SK-N-SH (cell line): ENCODE measurements around the gene PPP1R14C. TPM values are rescaled to one million over a fixed set of nuclear protein-coding genes. Genes with fewer than 3 reads are reported as not detected.

ENCODE experiments used
- CTCF ChIA-PET: fragments of 300-600, 350-600 bp; formaldehyde crosslinking; extraction: SDS; loops from one replicate; lab custom pipeline; 2021; lab: Yijun Ruan, JAX
- POLR2A ChIA-PET: fragments of 350-600 bp; sonication (Branson Sonifier 250); formaldehyde crosslinking; extraction: SDS; loops from one replicate; lab custom pipeline; 2020; ENCODE audit warnings: antibody characterized with exemption, inconsistent platforms; lab: Yijun Ruan, JAX
- DNase-seq: peaks from one replicate; pipeline ENCODE4 v3.0.0; 2012
- H2AFZ ChIP-seq: fragments of 200-600 bp; sonication (generic); 2 replicates; pipeline ENCODE4 v1.8.1; 2016; ENCODE audit warnings: antibody characterized with exemption, mild to moderate bottlenecking, low read depth
- H3F3A ChIP-seq: fragments of 200-600 bp; sonication (generic); replicated peaks from 2 replicates; pipeline ENCODE3; 2016; ENCODE audit warnings: antibody characterized with exemption, mild to moderate bottlenecking; ENCODE audit not compliant: insufficient read depth
- H3K27ac ChIP-seq, 2 experiments: fragments of 200-500 bp in 1 of 2; fragments of 200-600 bp in 1 of 2; sonication (Bioruptor generic) in 1 of 2; sonication (generic), shearing (Covaris generic) in 1 of 2; 2 replicates each; pipeline versions ENCODE4 v1.5.1 to v1.6.1; 2014 to 2016; ENCODE audit warnings: low read depth in 2 of 2, inconsistent platforms in 1 of 2, low read length in 1 of 2, mild to moderate bottlenecking in 1 of 2, mixed read lengths in 1 of 2
- H3K27me3 ChIP-seq: fragments of 200-600 bp; sonication (generic), shearing (Covaris generic); 2 replicates; pipeline ENCODE4 v1.6.1; 2016; ENCODE audit warnings: mixed run types; ENCODE audit not compliant: insufficient read depth
- H3K36me3 ChIP-seq, 2 experiments: fragments of 200-500 bp in 1 of 2; fragments of 200-600 bp in 1 of 2; sonication (Bioruptor generic) in 1 of 2; sonication (generic) in 1 of 2; replicated peaks in 1 of 2; 2 replicates each; pipeline versions ENCODE3 to v1.5.1; 2014 to 2016; ENCODE audit warnings: low read length in 1 of 2, mild to moderate bottlenecking in 1 of 2; ENCODE audit not compliant: insufficient read depth in 2 of 2, control insufficient read depth in 1 of 2
- H3K4me1 ChIP-seq, 2 experiments: fragments of 200-500 bp in 1 of 2; fragments of 200-600 bp in 1 of 2; sonication (Bioruptor generic) in 1 of 2; sonication (generic), shearing (Covaris generic) in 1 of 2; 2 replicates each; pipeline versions ENCODE4 v1.5.1 to v1.6.1; 2014 to 2016; ENCODE audit warnings: low read depth in 1 of 2, low read length in 1 of 2, mixed run types in 1 of 2; ENCODE audit not compliant: insufficient read depth in 2 of 2, control insufficient read depth in 1 of 2
- H3K4me2 ChIP-seq: fragments of 200-600 bp; sonication (generic), shearing (Covaris generic); 2 replicates; pipeline ENCODE4 v1.6.1; 2017; ENCODE audit warnings: mixed run types
- H3K4me3 ChIP-seq, 2 experiments: fragments of 200-500 bp in 1 of 2; fragments of 200-600 bp in 1 of 2; sonication (Bioruptor generic) in 1 of 2; sonication (generic), shearing (Covaris generic) in 1 of 2; 2 replicates each; pipeline versions ENCODE4 v1.5.1 to v1.8.1; 2014 to 2016; ENCODE audit warnings: low read depth in 2 of 2, inconsistent platforms in 1 of 2, low read length in 1 of 2, mild to moderate bottlenecking in 1 of 2, mixed read lengths in 1 of 2, moderate library complexity in 1 of 2
- H3K79me2 ChIP-seq: fragments of 200-600 bp; sonication (generic); 2 replicates; pipeline ENCODE4 v1.8.1; 2017; ENCODE audit warnings: mild to moderate bottlenecking; ENCODE audit not compliant: insufficient read depth
- H3K9ac ChIP-seq: fragments of 200-600 bp; sonication (generic); 2 replicates; pipeline ENCODE4 v1.6.1; 2017; ENCODE audit warnings: mixed run types
- H3K9me2 ChIP-seq: fragments of 200-600 bp; sonication (generic); 2 replicates; pipeline ENCODE4 v1.6.1; 2017; ENCODE audit warnings: mixed run types
- H3K9me3 ChIP-seq: fragments of 200-600 bp; sonication (generic); 2 replicates; pipeline ENCODE4 v1.6.1; 2017; ENCODE audit warnings: mixed run types, mild to moderate bottlenecking, moderate library complexity
- H4K20me1 ChIP-seq: fragments of 200-600 bp; sonication (generic); 2 replicates; pipeline ENCODE4 v1.6.1; 2017; ENCODE audit warnings: mild to moderate bottlenecking, mixed run types; ENCODE audit not compliant: insufficient read depth
- CHD2 ChIP-seq: fragments of 150-350 bp; IDR thresholded peaks from 2 replicates; pipeline ENCODE4 v1.6.1; 2018; ENCODE audit warnings: low read length; ENCODE audit not compliant: partially characterized antibody
- ELF1 ChIP-seq: IDR thresholded peaks from 2 replicates; pipeline ENCODE4 v1.4.0; 2012
- EZH2phosphoT487 ChIP-seq: fragments of 200-600 bp; sonication (generic); IDR thresholded peaks from 2 replicates; pipeline ENCODE4 v1.6.1; 2017; ENCODE audit warnings: low read depth, mixed run types, mild to moderate bottlenecking, antibody characterized with exemption, moderate library complexity, borderline replicate concordance
- FOXJ3 ChIP-seq: sonication (generic); formaldehyde crosslinking; IDR thresholded peaks from 2 replicates; pipeline ENCODE4 v1.5.1; 2020; ENCODE audit warnings: mild to moderate bottlenecking, missing genetic modification reagents
- FOXM1 ChIP-seq: IDR thresholded peaks from 2 replicates; pipeline ENCODE4 v1.4.0; 2012; ENCODE audit warnings: low read depth, mild to moderate bottlenecking
- MAX ChIP-seq: IDR thresholded peaks from 2 replicates; pipeline ENCODE4 v1.4.0; 2012; ENCODE audit warnings: low read depth
- MXI1 ChIP-seq: IDR thresholded peaks from 2 replicates; pipeline ENCODE4 v1.6.1; 2012; ENCODE audit warnings: mild to moderate bottlenecking, low read depth, low read length, improper control_type of control experiment
- NFIC ChIP-seq: IDR thresholded peaks from 2 replicates; pipeline ENCODE4 v1.4.0; 2012; ENCODE audit warnings: borderline replicate concordance
- NRF1 ChIP-seq: IDR thresholded peaks from 2 replicates; pipeline ENCODE4 v1.6.1; 2012; ENCODE audit warnings: low read depth, mild to moderate bottlenecking, low read length
- REST ChIP-seq: IDR thresholded peaks from 2 replicates; pipeline ENCODE4 v1.6.1; 2012; ENCODE audit warnings: mild to moderate bottlenecking, low read depth, low read length, moderate library complexity
- RFX5 ChIP-seq: IDR thresholded peaks from 2 replicates; pipeline ENCODE4 v1.6.1; 2012; ENCODE audit warnings: mild to moderate bottlenecking, improper control_type of control experiment, low read length
- SIN3A ChIP-seq: IDR thresholded peaks from 2 replicates; pipeline ENCODE4 v1.6.1; 2012; ENCODE audit warnings: low read depth, mild to moderate bottlenecking, low read length, moderate library complexity, borderline replicate concordance
- SMC3 ChIP-seq: IDR thresholded peaks from 2 replicates; pipeline ENCODE4 v1.6.1; 2012; ENCODE audit warnings: low read depth, low read length, improper control_type of control experiment
- TCF12 ChIP-seq: IDR thresholded peaks from 2 replicates; pipeline ENCODE4 v1.4.0; 2012
- TEAD4 ChIP-seq: IDR thresholded peaks from 2 replicates; pipeline ENCODE4 v1.4.0; 2012; ENCODE audit warnings: mild to moderate bottlenecking, borderline replicate concordance; ENCODE audit not compliant: insufficient read depth
- USF2 ChIP-seq: fragments of 150-350 bp; IDR thresholded peaks from 2 replicates; pipeline ENCODE4 v1.6.1; 2017; ENCODE audit warnings: antibody characterized with exemption, low read length, low read depth, borderline replicate concordance
- WGBS: methylation state at CpG from one replicate; pipeline ENCODE4 v1.1.6; 2017; ENCODE audit warnings: low lambda C conversion rate; 5-methylcytosine and 5-hydroxymethylcytosine counted together
- polyA plus RNA-seq, 3 experiments: library from polyadenylated mRNA; depleted of rRNA; stranded (reverse); fragments of >200 nt; gene quantifications; 2 replicates each; pipeline ENCODE4 v1.2.3, GENCODE V29; 2012
- TF ChIP-seq, protein P1 (sequence below): IDR thresholded peaks from 2 replicates; pipeline ENCODE4 v1.4.0; 2012; ENCODE audit warnings: low read depth, borderline replicate concordance
- TF ChIP-seq, protein P2 (sequence below): fragments of 150-350 bp; IDR thresholded peaks from 2 replicates; pipeline ENCODE4 v1.6.1; 2016; ENCODE audit warnings: mild to moderate bottlenecking, low read depth, low read length

Gene PPP1R14C
- polyA plus RNA-seq, 1 of the 3 experiments (the other 2 are of a cell fraction) = not detected

DNA sequence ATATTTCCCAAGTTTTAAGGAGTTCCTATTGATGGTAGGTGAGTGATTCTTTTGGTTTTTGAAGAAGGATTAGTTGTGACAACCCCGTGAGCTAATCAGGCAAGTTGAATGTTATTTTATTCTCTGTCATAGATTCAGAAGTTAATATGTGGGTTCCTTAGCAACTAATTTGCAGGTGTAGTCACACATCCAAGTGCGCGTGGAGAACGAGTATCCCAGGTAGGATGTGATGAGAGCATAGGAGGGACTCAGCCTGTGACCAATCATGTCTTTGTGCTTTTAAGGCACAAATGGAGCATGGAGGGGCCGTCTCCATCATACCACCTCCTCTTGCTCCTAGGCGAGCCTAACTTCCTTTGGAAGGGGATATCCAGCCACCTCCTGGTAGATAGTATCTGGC, 41.1 kb downstream of the PPP1R14C start:
- H3K9me2 ChIP-seq = no peaks in the 10 kb centered on the region
- H4K20me1 ChIP-seq = no peaks in the 10 kb centered on the region
- H3K9me3 ChIP-seq = no peaks in the 10 kb centered on the region
- H3K4me2 ChIP-seq = no peak overlapping the region
- TF ChIP-seq, protein P1, sequence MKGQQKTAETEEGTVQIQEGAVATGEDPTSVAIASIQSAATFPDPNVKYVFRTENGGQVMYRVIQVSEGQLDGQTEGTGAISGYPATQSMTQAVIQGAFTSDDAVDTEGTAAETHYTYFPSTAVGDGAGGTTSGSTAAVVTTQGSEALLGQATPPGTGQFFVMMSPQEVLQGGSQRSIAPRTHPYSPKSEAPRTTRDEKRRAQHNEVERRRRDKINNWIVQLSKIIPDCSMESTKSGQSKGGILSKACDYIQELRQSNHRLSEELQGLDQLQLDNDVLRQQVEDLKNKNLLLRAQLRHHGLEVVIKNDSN = no peak
- no peak for TF ChIP-seq MAX
- TF ChIP-seq RFX5 = no peak
- TF ChIP-seq SMC3 = no peak
- TF ChIP-seq SIN3A = no peak
- no peak for TF ChIP-seq FOXJ3
- TF ChIP-seq USF2 = no peak
- TF ChIP-seq TCF12 = no peak
- no peak for TF ChIP-seq REST
- no peak for TF ChIP-seq NRF1
- TF ChIP-seq FOXM1 = no peak
- no peak for TF ChIP-seq EZH2phosphoT487
- TF ChIP-seq CHD2 = no peak
- TF ChIP-seq TEAD4 = no peak
- TF ChIP-seq NFIC = no peak
- no peak for TF ChIP-seq MXI1
- TF ChIP-seq ELF1 = no peak
- TF ChIP-seq, protein P2, sequence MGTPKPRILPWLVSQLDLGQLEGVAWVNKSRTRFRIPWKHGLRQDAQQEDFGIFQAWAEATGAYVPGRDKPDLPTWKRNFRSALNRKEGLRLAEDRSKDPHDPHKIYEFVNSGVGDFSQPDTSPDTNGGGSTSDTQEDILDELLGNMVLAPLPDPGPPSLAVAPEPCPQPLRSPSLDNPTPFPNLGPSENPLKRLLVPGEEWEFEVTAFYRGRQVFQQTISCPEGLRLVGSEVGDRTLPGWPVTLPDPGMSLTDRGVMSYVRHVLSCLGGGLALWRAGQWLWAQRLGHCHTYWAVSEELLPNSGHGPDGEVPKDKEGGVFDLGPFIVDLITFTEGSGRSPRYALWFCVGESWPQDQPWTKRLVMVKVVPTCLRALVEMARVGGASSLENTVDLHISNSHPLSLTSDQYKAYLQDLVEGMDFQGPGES = no peak
- 22% methylated on average over 6 of the region's 6 CpGs for WGBS
- ChIA-PET POLR2A (no interaction called here), CTCF (no interaction called here)
- no peaks in the 10 kb centered on the region for H3K36me3 ChIP-seq
- H3K27ac ChIP-seq = no peak overlapping the region
- no peaks in the 10 kb centered on the region for H3K79me2 ChIP-seq
- no peaks in the 10 kb centered on the region for H3F3A ChIP-seq
- no peak overlapping the region for H3K4me3 ChIP-seq
- no peaks in the 10 kb centered on the region for H3K4me1 ChIP-seq
- no peak overlapping the region for H3K9ac ChIP-seq
- no peaks in the 10 kb centered on the region; the same call in 1 of the 2 replicates for H3K27me3 ChIP-seq
- no peak overlapping the region for H2AFZ ChIP-seq
- DNase-seq = no peak
